GM18951 (cell line): ENCODE results near the gene FBXW4.

Source experiments
- POLR2A ChIP-seq: IDR thresholded peaks from 4 replicates; pipeline ENCODE4 v1.6.1; 2011; ENCODE audit warnings: mild to moderate bottlenecking; ENCODE audit not compliant: insufficient read length, insufficient read depth; ENCODE audit errors: extremely low read depth
- in situ Hi-C: fragments of 300-500 bp; cut with MboI; formaldehyde crosslinking; loops from one replicate; pipeline ENCODE4 v1.12.0; 2022; ENCODE audit warnings: low sequenced_read_pairs, mixed read lengths, inconsistent platforms; ENCODE audit not compliant: unreplicated experiment

FBXW4 gene

GRCh38 chr10:101687071-101687658 is 7.8 kb downstream of the FBXW4 start:
- TF ChIP-seq POLR2A: no peak
- in situ Hi-C loops: no loop called here

- in situ Hi-C loops: no loop called here
- no peak for TF ChIP-seq POLR2A
Measured at GRCh38 chr10:101686133-101686925, 8.6 kb downstream of the FBXW4 start.

GRCh38 chr10:101684782-101685181 is 10.2 kb downstream of the FBXW4 start:
- no peak for TF ChIP-seq POLR2A
- in situ Hi-C loops: no loop called here

DNA sequence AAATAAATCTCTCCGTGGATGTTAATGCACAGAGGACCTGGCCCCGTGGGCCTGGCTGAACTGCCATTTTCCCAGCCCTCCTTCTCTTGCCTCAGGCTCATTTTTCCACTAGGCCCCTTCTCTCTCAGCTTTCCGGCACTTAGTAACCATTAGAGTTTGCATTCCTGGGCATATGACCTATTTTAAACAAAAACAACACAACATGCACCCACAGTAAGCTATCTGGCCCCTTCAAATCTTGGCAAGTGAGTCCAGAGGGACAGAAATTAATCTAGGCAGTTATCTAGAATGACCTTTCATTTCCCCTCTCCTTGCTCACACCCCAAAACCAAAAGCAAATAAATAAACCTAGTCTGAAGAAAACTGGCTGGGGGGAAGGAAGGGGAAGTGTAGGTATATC is 11.7 kb downstream of the FBXW4 start:
- in situ Hi-C loops: no loop called here
- no peak for TF ChIP-seq POLR2A

DNA sequence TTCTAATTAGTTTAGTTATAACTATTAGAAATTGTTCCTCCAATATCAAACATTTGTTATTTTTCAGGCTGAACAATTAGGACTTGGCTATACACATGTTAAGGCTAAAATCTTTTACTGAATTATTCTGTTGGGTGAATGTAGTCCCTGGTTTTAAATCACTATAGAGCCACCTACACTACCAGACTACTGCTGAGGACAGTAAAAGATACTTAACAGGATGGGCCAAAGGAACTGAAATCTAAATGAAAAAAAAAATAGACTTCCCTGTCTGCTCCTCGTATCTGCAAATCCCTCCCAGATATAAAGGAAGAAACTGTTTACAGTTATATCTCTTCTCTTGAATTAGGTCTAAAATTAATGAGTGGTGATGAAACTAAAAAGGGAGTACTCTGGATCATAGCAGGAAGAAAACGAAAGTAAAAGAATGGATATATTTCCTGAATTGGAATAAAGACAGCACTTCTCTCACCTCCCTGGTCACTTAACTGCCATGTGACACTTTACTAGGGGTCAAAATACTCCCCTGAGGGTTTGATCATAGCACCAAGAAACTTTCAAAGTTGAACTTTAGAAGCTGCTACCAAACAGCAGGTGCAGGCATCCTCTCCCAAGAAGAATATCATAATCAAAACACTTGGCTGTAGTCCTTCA is 12.7 kb downstream of the FBXW4 start:
- in situ Hi-C loops: no loop called here
- no peak for TF ChIP-seq POLR2A

- TF ChIP-seq POLR2A: no peak
- in situ Hi-C loops: no loop called here
Measured at GRCh38 chr10:101676565-101676964, 18.4 kb downstream of the FBXW4 start.

GRCh38 chr10:101675115-101675514 is 19.9 kb downstream of the FBXW4 start:
- no peak for TF ChIP-seq POLR2A
- in situ Hi-C loops: no loop called here

- no peak for TF ChIP-seq POLR2A
- in situ Hi-C loops: no loop called here
Measured at GRCh38 chr10:101672536-101672935, 22.4 kb downstream of the FBXW4 start.

GRCh38 chr10:101671453-101671852 is 23.5 kb downstream of the FBXW4 start:
- TF ChIP-seq POLR2A: no peak
- in situ Hi-C loops: no loop called here

DNA sequence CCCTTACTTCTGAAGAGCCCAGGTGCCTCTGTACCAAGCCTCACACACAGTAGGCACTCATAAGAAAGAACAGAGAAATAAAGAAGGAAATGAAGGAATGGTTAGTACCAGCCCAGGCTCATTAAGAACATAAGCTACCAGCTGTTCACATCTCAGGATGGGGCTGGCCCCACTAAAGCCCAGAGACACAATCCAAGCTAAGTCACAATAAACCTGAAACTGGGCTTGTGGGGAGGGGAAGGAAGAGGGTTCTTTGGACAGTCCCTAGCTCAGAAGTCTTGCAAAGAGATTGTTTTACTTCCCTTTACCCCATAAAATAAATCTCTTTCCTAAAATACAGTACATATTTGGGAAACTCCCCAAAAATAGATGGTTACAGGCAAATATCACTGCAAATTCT is 24.3 kb downstream of the FBXW4 start:
- in situ Hi-C loops: no loop called here
- TF ChIP-seq POLR2A: no peak

DNA sequence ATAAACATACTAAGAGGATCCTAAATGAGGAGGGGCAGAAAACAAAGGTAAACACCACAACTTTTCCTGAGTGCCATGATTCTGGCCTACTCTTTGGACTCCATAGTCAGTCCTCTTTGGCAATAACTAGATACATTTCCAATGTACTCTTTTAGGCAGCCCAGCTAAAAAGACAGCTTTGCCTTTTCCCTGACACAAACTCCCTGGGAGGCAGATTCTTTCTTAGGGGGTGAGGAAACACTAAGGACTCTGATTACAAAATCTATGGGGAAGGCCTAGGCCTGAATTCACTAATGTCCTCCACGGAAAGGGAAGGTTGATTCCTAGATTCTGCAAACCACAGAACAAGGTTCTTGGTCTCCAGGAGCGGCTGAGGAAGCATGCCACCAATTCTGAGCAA is 25.8 kb downstream of the FBXW4 start:
- no peak for TF ChIP-seq POLR2A
- in situ Hi-C loops: no loop called here

- in situ Hi-C loops: no loop called here
- no peak for TF ChIP-seq POLR2A
Measured at GRCh38 chr10:101668566-101668965, 26.4 kb downstream of the FBXW4 start.

- in situ Hi-C loops: no loop called here
- TF ChIP-seq POLR2A: no peak
Measured at GRCh38 chr10:101666083-101666482, 28.9 kb downstream of the FBXW4 start.

- no peak for TF ChIP-seq POLR2A
- in situ Hi-C loops: no loop called here
Measured at GRCh38 chr10:101663097-101663496, 31.9 kb downstream of the FBXW4 start.
